DMS53 (cell line): ENCODE measurements around the gene DBF4B.
"Not testable (repeated sequence)": the region's sequence is repeated elsewhere in the genome, so short reads cannot be mapped to it uniquely, and the experiment has no call there.

Source experiments
- DNase-seq: peaks from one replicate; lab custom pipeline; 2025; lab: John Stamatoyannopoulos, UW

Gene DBF4B, protein sequence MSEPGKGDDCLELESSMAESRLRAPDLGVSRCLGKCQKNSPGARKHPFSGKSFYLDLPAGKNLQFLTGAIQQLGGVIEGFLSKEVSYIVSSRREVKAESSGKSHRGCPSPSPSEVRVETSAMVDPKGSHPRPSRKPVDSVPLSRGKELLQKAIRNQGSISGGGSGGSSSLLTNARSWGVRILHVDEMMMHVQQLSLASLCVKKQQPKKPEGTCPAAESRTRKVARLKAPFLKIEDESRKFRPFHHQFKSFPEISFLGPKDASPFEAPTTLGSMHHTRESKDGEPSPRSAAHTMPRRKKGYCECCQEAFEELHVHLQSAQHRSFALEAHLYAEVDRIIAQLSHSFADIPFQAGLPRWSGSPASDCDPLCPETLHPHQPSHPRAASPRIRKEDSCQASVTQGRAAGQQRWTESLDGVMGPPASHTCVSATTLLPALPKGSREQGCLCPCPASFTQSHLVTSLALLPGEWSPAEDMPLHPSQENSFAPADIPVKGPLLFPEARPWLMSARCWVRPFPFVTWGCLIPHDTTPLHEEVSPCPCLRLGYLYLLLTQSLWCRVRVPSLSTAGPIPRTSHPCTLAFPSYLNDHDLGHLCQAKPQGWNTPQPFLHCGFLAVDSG

DNA sequence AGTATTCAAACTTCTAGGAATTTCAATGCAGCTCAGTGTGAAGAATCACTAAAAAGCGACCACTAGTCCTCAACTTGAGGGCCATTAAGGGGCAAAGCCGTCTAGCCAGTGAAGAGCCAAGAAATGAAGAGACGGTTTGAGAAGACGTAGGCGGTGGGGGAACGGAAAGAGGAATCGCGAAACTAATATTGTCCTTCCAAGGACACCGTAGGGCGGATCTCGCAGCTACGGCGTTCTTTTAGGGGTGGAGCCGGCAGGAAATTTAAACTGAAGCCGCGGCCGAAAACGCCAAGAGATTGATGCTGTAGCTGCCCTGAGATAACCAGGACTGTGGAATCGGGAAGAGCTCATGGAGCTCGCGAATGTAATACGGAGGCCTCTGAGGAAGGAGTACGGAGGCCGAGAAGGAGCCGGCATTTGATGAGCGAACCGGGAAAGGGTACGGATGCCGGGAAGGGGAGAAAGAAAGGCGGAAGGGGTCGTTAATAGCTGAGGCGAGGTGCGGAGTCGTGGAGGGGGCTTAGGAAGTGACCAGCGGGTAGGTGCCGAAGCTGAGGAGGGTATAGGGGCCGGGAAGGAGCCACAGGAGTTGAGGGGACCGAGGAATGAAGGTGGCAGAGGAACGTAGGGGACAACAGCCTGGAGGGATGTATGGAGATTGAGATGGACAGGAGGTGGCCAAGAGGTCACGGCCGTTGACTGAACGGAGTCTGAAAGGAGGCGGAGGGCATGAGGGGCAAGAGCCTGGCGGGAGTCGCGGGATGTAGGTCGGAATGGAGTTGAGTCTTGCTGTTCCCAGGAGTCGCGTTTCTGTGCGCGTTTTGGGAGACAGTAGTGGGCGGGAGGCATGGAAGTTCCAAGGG, at the start of gene DBF4B:
TSS of gene DBF4B (plus strand) at position 265 of the 863 bp plus-strand sequence. CDS start at position 421, 156 bp downstream.
- peak; percentile 98 for DNase-seq

DNA sequence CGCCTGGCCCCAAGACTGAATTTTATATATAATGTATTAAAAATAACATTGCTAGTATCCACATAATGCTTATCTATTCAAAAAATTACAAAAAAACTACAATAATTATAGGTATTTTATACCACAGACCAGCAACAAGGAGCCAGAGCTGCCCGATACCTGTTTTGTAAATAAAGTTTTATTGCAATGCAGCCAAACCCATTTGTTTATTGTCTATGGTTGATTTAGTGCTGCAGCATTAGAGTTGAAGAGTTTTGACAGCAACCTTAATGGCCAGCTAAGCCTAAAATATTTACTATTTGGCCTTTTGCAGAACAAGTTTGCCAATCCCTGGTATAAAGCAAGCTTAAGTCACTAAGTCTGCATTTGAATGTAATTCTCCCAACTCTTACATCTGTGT, 46.6 kb upstream of the DBF4B start:
- DNase-seq: no peak

DNA sequence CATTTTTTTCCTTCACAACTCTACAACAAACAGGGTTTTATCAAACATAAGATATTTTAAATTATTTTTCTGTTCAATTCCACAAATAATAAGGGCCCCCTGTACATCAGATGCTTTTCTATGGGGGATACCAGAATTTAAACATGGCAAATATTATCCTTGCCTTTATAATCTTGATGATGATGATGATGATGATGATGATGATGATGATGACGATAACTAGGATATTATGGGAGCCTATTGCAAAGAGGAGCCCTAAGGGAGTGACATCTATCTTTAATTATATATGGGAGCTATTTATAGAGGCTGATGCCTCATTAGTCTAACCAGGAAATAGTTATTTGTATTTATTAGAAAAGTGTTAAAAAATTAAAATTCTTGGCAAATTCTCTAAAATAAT, 45.4 kb upstream of the DBF4B start:
- DNase-seq: no peak

DNA sequence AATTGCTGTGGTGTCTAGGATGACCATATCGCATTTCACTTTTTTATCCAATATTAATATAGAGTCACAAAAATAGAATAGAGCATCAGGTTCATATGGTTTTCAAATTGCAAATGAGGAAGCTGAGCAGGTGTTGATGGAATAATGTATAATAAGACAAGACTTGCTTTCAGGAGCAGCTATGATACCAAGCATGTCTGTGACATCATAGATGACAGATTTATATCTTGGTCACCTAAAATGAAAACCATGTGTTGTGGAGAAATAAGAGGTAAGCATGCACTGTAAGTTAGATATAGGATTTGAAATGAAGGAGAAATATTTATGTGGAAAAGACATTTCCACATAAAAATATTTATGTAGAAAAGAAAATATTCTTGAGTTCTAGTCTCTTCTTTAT, 43.6 kb upstream of the DBF4B start:
- DNase-seq: no peak

DNA sequence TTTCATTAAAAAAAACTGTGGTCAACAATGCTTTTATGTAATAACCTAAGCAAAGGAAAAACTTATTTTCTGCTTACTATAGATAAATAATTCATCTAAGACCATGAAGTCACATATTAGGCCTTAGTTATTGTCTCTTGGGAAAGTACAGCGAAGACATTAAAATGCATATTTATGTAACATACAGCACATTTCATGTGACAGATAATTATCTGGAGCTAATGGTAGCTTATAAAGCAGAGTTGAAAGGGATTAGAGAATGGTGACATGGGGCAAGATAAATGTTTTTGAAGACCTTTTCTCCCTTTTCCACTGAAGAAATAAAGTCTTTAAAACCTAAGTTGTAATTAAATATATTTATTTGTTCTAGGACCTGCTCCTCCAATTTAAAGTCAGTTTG, 42.5 kb upstream of the DBF4B start:
- DNase-seq: no peak

DNA sequence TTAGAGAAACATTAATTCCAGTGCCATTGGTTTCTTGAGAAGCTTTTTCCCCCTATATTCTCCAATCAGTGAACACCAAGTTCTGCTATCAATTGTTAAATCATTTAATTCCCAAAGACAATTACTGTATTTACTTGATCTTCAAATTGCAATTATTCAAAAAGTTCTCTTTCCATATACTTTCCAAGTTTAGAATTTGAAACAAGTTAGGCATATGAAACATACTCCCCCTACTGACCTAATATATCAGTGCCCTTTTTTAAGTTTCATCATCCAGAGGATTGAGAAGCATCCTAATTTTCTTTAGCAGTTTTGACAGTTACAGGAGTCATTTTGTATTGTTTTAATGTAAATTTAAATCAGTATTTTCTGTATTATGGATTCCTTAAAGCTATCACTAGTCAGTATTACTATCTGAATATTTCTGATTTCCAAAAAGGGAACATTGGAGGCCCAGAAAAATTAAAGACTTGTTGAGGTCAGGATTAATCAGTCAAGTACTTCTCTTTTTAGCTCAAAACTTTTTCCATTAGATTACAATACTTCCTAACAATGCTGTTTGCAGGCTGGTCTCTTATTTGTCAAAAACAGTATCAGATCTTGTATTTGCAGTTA, 35.9 kb upstream of the DBF4B start:
- DNase-seq: peak; percentile 52

DNA sequence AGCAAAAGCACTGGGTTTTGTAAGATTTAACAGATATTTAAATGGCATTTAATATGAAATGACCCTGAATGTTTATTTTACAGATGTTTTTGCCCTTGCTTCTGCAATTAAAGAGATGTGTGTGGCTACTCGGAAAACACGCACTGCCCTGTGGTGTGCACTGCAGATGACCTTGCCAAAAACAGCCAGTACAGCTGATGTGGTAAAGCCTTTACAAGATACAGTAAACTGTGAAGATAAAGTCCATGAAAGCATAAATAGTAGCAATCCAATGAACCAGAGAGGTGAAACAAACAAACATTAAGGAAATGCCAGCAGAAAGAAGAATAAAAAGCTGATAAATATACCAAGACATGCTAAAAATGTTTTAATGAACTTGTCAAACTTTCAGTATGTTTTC, 34.6 kb upstream of the DBF4B start:
- no peak for DNase-seq

DNA sequence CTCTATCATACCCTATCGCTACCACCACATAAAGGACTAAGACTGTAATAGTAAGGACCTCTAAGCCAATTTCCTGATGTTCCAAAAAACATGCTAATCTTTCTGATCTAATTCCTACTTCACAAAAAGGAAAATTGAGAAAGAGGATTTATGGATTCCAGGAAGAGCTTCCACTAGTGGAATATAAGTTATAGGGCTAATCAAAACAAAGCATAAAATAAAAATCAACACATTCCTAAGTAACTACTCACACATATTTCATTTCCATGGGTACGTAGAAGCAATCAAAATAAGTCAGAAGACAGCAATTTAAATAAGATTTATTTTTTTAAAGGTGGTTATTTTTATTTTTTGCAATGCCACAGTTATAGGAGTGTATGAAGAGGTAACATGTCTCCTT, 31.3 kb upstream of the DBF4B start:
- DNase-seq: no peak

DNA sequence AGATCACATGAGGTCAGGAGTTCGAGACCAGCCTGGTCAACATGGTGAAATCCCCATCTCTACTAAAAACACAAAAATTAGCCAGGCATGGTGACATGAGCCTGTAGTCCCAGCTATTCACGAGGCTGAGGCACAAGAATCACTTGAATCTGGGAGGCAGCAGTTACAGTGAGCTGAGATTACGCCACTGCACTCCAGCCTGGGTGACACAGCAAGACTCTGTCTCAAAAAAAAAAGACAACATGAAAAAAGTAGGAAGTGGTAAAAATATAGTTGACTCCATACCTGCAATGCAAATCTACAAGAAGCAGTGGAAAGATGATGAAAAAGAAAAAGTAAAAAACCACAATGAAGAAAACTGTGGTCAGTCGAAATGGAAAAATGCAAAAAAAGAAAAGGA, 25.2 kb upstream of the DBF4B start:
- not testable (repeated sequence) for DNase-seq

DNA sequence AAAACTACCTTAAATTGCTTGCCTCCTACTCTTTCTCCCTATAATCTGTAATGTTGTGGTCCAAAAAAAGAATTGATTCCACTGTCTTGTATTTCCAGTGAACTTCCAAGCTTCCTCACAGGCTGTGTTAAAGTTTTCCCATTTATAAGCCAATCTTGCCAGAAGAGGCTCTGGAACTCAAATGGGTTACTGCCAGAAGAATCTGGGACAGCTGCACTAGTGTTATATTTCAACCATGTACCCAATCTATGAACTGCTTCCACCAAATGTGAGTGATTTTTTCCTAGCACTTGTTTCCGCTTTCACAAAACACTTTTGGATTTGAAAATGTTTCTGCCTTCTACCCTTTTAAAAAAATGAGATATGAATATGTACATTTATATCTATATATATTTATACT, 20.7 kb upstream of the DBF4B start:
- no peak for DNase-seq

DNA sequence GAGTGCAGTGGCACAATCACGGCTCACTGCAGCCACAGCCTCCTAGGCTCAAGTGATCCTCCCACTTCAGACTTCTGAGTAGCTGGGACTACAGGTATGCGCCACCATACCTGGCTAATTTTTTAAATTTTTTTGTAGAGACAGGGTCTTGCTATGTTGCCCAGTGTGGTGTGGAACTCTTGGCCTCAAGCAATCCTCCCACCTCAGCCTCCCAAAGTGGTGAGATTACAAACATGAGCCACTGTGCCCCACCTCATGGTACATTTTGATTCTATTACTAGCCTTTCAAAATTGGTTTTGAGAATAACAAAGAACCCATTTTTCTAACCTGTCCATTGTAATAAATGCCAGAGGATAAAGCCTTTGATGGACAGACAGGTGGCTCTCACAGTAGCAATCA, 20.3 kb upstream of the DBF4B start:
- no peak for DNase-seq

DNA sequence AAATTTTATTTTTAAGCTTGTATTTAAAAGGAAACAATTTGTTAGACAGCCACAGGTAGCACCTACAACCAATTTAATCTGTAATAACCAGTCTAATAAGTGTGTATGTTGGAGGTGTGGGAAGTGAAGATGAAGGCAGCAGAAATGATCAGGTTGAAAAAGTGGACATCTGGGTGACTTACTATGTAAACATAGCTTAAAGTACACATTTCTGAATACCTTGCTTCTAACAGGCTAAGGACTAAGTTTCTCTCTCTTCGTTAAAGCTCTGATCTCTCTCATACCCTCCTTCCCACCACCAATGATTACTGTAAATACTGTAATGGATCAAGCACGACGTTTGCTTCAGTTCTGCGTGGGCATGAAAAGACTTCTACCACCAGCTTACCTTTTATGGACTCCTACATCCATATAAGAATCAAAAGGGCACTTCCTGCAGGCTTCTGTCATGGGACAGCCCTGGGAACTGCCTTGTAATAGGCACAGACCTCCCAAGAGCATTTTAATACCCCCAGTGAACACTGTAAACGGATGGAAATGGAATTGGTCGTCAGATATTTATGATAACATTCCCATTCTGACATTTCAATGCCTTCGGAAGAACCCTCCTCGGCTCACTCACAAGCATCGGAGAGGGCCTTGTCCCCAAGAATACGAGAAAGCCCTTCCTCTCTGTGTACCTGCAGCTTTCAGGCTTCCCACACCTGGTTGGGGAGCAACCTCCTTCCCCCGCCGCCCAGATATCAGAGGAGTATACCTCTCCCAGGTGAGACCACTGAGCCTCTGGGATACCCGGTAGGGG, 19.6 kb upstream of the DBF4B start:
- peak; percentile 65 for DNase-seq

DNA sequence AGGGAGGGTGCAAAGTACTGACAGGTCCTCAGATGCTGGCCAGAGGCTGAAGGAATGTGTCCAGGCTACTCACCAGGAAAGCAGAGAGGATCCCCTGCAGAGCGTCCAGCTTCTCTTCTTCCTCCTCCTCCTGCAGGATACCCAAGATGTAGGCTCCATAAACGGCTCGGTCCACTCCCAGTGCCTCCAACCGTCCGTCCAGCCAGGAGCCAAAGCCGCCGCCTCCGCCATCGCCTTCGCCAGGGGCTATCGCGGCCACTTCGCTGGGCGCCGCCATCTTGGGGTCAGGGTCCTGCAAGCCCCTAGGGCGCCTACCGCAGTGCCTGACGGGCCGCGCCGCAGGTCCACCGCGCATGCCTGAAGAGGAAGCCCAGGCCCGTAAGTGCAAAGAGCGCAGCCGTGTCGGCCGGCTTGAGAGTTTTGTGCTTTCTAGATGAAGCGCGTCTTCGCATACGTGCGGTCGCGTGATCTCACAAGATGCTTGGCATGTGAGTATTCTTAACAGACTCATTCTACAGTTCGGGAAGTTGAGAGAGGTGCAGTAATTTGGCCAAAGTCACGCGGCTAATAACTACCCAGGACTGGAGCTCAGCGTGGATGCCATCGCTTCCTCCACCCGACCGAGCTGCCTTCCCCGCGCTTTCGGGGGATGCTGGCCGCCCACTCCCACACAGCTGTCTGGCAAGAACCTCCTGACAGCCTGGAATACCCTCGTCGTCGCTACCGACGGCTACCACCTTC, 18.8 kb upstream of the DBF4B start, which contains the start of gene CCDC43:
TSS of gene CCDC43 (minus strand) at position 300 of the 741 bp plus-strand sequence. CDS start at position 277, 23 bp downstream.
- peak; percentile 99 for DNase-seq

DNA sequence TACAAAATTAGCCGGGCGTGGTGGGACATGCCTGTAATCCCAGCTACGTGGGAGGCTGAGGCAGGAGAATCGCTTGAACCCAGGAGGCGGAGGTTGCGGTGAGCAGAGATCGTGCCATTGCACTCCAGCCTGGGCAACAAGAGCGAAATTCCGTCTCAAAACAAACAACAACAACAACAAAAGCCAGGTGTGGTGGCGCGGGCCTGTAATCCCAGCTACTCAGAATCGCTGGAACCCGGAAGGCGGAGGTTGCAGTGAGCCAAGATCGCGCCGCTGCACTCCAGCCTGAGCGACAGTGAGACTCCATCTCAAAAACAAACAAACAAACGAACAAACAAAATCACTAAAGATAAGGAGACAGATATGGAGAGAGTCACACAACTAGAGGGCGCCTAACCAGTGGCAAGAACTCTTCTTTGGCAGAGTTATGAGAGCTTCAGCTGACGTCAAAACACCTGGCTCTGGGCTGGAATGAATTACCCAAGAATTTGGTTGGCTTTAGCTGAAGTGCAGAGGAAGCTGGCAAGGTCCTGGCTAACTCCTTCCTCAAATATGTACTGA, 17.6 kb upstream of the DBF4B start:
- DNase-seq: peak; percentile 77

DNA sequence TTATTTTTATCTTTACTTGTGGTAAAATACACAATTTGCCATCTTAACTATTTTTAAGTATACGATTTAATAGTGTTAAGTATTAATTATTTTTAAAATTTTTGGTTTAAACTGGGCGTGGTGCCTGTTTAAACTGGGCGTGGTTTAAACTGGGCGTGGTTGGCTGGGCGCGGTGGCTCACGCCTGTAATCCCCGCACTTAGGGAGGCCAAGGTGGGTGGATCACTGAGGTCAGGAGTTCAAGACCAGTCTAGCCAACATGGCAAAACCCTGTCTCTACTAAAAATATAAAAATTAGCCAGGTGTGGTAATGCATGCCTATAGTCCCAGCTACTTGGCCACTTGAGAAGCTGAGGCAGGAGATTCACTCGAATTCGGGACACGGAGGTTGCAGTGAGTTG, 14.9 kb upstream of the DBF4B start:
- no peak for DNase-seq

DNA sequence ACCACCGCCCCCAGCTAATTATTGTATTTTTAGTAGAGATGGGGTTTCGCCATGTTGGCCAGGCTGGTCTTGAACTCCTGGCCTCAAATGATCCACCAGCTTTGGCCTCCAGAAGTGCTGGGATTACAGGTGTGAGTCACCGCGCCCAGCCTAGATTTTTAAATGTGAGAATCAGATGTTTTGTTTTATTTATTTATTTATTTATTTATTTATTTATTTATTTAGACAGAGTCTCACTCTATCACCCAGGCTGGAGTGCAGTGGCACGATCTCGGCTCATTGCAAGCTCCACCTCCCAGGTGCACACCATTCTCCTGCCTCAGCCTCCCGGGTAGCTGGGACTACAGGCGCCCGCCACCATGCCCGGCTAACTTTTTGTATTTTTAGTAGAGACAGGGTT, 8.2 kb upstream of the DBF4B start:
- DNase-seq: not testable (repeated sequence)

DNA sequence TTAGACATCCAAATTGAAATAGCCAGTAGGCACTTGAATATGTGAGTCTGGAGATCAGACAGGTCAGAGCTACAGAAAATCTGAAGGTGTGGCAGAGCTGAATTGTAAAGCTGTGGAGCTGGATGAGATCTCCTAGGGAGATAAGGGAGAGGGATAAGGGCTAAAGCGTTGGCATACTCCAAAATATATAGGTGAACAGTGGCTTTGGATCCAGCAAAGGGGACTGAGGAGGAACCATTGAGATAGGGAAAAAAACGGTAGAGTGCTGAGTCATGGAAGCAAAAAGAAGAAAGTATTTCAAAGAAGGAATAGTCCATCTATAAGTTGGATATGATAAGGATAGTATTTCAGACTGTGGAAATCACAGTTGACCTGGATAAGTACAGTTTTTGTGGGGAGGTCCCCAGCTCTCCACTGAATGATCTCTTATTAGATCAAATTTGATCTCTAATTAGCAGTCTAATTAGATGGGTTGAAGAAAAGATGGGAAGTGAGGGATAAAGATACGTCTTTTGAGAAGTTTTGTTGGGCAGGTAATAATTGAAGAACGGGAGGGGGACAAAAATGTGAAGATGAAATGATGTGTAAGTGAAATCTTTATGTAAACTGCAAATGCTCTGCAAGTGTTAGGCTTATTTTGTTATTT, 587 bp upstream of the DBF4B start:
- DNase-seq: peak; percentile 41

DNA sequence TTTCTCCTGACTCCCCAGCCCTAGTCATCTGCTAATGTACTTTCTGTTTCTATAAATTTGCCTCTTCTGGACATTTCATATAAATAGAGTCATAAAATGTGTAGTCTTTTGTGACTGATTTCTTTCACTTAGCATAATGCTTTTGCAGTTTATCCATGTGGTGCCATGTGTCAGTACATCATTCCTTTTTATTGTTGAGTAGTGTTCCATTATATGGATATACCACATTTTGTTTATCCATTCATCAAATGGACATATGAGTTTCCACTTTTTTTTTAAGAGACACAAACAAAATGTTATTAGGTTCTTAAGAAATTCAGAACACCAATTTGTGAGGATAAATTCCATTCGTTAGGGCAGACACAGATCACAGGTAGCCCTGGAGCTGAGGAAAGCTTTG, 11.0 kb downstream of the DBF4B start:
- no peak for DNase-seq

DNA sequence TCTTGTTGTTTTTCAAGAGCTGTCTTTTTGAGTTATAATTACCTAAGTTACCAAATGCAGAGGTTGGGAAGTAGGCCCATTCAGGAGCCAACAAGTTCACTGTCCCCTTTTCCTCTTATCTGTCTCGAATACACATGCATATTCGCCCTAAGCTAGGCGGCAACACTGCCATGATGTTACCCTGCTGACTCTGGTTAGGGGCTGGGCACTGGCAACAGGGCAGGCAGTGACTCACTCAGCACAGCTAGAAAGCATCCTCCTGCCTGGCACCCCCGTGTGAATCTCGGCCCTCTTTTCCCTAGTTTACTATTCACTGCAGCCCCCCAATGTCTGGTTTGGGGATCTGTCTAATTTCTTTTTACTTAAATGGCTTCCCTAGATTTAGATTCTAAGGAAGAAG, 13.8 kb downstream of the DBF4B start:
- no peak for DNase-seq

DNA sequence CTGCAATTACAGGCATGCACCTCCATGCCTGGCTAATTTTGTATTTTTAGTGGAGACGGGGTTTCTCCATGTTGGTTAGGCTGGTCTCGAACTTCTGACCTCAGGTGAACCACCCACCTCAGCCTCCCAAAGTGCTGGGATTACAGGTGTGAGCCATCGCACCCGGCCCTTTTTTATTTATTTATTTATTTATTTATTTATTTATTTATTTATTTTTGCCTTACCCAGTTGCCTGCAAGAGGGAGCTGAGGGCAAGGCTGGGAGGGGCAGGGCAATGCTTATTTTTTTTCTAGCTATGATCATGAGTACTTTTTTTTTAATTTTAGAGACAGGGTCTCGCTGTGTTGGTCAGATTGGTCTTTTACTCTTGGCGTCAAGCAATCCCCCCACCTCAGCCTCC, 17.7 kb downstream of the DBF4B start:
- not testable (repeated sequence) for DNase-seq
